Measurements from ENCODE around the gene RABEP1.

RABEP1 gene

GRCh38 chr17:5355421-5356129 is 73.5 kb downstream of the RABEP1 start:
- TF ChIP-seq CTCF (IDR thresholded peaks at IDR 0.05), result no peak

DNA sequence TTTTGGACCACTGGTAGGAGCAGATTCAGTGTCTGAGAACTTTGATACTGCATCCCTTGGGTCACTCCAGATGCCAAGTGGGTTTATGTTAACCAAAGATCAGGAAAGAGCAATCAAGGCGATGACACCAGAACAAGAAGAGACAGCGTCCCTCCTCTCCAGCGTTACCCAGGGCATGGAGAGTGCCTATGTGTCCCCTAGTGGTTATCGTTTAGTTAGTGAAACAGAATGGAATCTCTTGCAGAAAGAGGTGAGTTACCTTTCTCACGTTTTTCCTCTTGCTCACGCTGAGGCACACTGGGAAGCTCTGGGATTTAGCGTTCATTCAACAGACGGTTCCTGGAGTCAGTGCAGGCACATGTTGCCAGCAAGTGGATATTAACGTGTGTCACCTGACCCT is 79.3 kb downstream of the RABEP1 start:
- TF ChIP-seq CTCF (IDR thresholded peaks at IDR 0.05), result no peak

DNA sequence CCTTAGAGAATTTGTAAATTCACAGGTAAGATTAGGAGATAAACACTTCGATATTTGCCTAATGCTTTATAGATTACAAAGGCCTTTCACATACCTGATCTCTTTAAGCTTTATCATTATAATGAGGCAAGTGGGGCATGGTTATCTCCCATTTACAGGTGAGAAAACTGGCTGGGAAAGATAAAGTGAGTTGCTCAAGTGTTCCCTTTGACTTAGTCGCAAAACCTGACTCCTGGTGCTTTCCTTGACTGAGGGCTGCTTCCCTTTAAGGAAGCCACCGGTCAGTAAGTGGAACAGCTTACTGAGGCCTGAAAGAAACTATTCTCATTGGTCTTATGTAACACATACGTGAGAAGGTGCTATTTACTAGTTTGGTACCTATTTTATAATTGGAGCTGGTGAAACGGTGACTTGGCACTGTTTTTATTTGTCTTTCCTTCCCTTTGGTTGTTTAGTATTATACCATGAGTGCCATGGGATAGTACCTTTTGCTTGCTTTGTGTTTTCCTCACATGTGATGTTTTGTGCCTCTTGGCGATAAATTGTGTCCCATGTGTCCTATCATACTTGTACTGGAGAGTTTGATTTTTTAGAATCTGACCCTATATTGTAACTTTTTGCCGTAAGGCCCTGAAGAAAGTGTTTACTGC is 80.2 kb downstream of the RABEP1 start:
- TF ChIP-seq CTCF (IDR thresholded peaks at IDR 0.05), result no peak

- TF ChIP-seq CTCF (IDR thresholded peaks at IDR 0.05), result no peak
These were observed 82.1 kb downstream of the RABEP1 start for GRCh38 chr17:5364156-5364555.

GRCh38 chr17:5364696-5365095 is 82.6 kb downstream of the RABEP1 start:
- no peak for TF ChIP-seq CTCF (IDR thresholded peaks at IDR 0.05)

DNA sequence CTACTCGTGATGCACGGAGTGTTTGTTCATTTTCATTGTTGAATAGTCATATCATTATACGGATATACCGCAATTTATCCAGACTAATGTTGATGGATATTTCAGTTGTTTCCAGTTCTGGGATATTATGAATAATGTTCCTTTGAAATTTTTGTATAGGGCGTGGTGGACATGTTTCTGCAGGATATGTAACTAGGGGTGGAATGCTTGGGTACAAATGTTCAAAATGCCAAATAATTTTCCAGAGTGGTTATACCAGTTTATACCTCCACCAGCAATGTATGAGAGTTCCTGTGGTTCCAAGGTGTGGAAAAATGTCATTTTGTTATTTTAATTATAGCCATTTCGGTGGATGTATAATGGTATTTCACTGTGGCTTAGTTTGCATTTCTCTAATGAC is 83.7 kb downstream of the RABEP1 start:
- TF ChIP-seq CTCF (IDR thresholded peaks at IDR 0.05), result no peak

GRCh38 chr17:5370411-5370810 is 88.3 kb downstream of the RABEP1 start:
- TF ChIP-seq CTCF (IDR thresholded peaks at IDR 0.05), result no peak
